HTERT RPE-1 (cell line): ENCODE measurements around the gene COX11.

Experiments used
- in situ Hi-C: fragments of 300-500 bp; cut with MboI; formaldehyde crosslinking; loops from 4 replicates; pipeline ENCODE4 v1.14.3; 2020; ENCODE audit warnings: low sequenced_read_pairs

COX11 gene

DNA sequence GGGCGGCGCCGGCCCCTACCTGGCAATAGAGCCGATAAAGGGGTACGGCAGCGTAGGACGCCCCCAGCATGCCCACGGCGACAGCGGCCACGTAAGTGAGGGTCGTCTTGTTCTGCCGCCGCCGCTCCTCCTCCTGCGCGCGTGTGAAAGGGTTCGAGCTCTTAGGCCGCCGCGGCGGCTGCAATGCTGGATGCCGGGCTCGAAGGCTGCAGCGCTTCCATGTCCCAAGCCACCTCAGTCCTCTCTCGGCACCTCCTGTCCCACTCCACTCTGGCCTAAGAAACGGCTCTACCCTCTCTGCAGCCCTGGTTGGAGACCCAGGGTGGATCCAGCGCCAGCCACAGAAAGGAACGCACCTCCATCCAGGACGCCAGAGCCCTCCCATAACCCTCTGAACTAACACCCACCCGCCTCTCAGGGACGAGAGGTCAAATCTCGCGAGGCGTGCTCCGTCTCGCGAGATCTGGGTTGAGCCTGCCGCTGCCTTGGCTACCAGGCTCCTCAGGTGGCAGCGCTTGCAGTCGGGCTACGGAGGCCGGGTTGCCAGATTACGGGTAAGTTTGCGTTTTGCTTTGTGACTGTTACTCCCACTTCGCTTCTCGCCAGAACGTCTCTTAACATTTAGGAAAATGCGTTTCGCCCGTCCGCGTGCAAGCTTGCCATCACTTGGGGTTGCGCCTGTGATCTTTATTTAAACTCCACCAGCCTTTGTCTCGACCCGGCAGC lies at the start of gene COX11, which contains the start of gene STXBP4:
COX11 (minus strand) TSS at position 393 of the 726 bp plus-strand sequence; CDS start at position 385, 8 bp downstream.
STXBP4 (plus strand) TSS at position 504 of the 726 bp plus-strand sequence. CDS start 17,455 bp downstream, outside the sequence.
- in situ Hi-C loops = no loop called here

DNA sequence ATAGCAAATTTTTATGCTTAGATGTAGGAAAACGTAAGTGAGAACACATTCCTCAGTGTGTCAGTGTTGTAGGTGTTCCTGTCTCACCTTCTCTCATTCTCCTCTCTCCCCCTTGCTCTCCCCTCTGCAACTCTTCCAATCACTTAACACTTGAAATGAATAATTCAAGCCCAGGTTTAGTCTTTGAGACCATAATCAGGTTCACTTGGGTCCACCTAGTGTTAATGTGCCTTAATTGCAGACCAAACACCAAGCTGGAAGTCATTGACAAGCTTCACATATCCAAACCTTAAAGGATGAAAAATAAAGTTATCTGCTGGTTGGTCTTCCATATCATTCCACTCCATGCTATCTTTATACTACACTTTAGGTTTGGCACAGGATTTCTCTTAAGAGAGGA lies 37.1 kb upstream of the COX11 start:
- in situ Hi-C loops = no loop called here

GRCh38 chr17:55004484-55004883 lies 36.0 kb upstream of the COX11 start:
- in situ Hi-C loops = no loop called here

GRCh38 chr17:55002458-55002857 lies 34.0 kb upstream of the COX11 start:
- in situ Hi-C loops = no loop called here

GRCh38 chr17:54996441-54996840 lies 28.0 kb upstream of the COX11 start:
- in situ Hi-C loops = no loop called here

DNA sequence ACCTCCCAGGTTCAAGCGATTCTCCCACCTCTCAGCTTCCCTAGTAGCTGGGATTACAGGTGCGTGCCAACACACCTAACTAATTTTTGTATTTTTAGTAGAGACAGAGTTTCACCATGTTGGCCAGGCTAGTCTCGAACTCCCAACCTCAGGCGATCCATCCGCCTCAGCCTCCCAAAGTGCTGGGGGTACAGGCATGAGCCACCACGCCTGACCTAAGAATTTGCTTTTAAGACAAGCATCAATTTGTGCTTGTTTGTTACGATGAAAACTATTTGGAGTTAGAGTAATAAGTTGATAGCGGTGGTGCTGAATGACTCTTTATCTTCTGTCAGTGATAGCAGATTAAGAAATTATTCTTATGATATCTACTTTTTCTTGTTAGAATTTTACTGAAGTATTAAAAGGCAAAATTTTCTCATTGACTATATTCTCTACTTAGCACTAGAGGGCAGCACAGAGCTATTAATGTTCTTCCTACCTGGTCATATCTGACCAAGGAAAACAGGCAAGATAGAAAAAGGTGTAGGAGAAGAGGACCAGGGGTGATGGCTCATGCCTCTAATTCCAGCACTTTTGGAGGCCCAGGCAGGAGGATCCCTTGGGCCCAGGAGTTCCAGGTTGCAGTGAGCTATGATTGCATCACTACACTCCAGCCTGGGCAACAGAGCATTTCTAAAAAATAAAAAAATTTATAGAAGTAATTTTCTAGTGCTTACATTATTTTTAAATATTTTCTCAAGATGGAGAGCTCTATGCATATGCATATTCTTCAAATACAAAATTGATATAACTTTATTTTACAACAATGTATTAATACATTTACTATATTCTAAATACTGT lies 24.6 kb upstream of the COX11 start:
- in situ Hi-C loops = no loop called here

GRCh38 chr17:54991567-54991966 lies 23.1 kb upstream of the COX11 start:
- in situ Hi-C loops = no loop called here

- in situ Hi-C loops = no loop called here
These were observed 21.7 kb upstream of the COX11 start for GRCh38 chr17:54990118-54990517.

- in situ Hi-C loops = no loop called here
These were observed 17.0 kb upstream of the COX11 start for GRCh38 chr17:54985476-54985875.

GRCh38 chr17:54983260-54983659 lies 14.8 kb upstream of the COX11 start:
- in situ Hi-C loops = no loop called here

GRCh38 chr17:54982399-54982798 lies 13.9 kb upstream of the COX11 start:
- in situ Hi-C loops = no loop called here

- in situ Hi-C loops = no loop called here
These were observed 11.9 kb upstream of the COX11 start for GRCh38 chr17:54980375-54980774.

- in situ Hi-C loops = no loop called here
These were observed 11.2 kb upstream of the COX11 start for GRCh38 chr17:54979657-54980056.

GRCh38 chr17:54977744-54978143 lies 9.3 kb upstream of the COX11 start:
- in situ Hi-C loops = no loop called here

GRCh38 chr17:54976316-54976715 lies 7.9 kb upstream of the COX11 start:
- in situ Hi-C loops = no loop called here

GRCh38 chr17:54974759-54975158 lies 6.3 kb upstream of the COX11 start:
- in situ Hi-C loops = no loop called here

DNA sequence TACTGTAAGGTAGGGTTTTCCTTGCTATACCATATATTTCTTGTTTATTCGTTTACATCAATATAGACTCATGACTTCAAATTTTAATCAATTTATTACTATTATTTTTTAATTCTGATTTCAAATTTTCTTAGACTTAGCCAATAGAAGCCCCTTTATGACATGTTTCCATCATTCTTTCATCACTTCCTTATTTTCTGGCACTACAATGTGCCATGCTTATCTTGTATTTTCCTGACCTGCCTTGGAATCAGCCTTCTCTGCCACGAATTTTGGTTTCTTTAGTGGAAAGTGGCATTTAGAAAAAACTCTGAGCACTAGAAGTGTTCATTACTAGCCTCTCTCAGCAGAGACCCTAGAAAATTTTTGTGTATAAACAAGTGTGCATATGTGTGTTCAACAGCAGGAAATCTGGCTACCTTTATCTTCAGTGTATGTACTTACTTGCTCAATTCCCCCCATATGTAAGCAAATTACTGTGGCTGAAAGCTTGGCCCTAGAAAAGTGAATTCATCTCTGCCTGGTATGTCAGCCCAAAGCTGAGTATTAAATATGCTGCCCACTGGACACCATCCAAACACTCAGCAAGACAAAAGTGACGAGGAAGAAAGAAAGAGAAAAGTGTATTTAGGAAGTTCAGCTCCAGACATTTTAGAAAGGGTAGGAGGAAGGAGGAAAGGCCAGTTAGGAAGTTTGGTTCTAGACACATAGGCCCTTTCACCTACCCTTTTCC lies 4.1 kb upstream of the COX11 start:
- in situ Hi-C loops = no loop called here

DNA sequence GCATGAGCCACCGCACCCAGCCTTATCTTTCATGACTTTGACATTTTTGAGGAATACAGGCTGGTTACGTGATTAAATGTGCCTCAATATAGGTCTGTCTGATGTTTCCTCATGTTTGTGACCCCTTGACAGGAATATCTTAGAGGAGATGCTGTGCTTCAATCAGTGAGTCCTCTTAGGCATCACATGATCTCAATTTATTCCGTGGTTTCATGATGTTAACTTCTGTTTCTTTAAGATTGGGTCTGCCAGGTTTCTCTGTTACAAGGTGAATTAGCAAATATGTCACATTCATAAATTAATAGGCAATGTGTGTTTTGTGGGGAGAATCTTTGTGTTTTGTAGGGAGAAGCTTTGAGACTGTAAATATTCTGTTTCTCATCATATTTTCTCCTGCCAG lies 3.4 kb upstream of the COX11 start:
- in situ Hi-C loops = no loop called here

DNA sequence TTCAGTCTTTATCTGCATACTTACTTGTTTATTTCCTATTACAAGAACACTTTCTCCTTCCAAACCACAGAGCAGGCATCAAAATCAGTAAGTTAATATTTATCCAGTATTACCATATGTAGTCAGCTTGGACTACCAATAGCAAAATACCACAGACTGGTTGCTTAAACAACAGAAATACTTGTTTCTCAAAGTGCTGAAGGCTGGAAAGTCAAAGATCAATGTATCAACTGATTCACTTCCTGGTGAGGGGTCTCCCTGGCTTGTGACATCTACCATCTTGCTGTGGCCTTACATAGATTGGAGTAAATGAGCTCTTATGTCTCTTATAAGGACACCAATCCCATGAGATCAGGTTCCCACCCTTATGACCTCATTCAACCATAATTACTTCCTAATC lies 2.7 kb upstream of the COX11 start:
- in situ Hi-C loops = no loop called here

GRCh38 chr17:54969658-54970572 lies 1.5 kb upstream of the COX11 start:
- in situ Hi-C loops = no loop called here
